ENCODE data around the gene CD24. TPM values are rescaled to one million over a fixed set of nuclear protein-coding genes. Genes with fewer than 3 reads are reported as not detected.

The CD24 gene
- total RNA-seq, 2 donors from 2014 or later: 1,002 to 2,710 TPM

GRCh38 chr6:106966671-106967640, 7.6 kb downstream of the CD24 start:
- Histone ChIP-seq H3K9ac (ENCODE audit: low read depth in 2 of 2, low read length in 2 of 2) (no peak overlapping the region), H3K27me3 (no peaks in the 10 kb centered on the region), H3K36me3 (no peaks in the 10 kb centered on the region), H3K4me1 (no peaks in the 10 kb centered on the region), H3K27ac (no peak overlapping the region), H3K9me3 (no peaks in the 10 kb centered on the region), H3K4me3 (no peak overlapping the region)
- intact Hi-C loops (cut with DNase I): no loop called here
- no peak for DNase-seq
- no peak for TF ChIP-seq CTCF (IDR thresholded peaks at IDR 0.05)

- no peak overlapping the region for H3K4me3 ChIP-seq
- H3K27me3 ChIP-seq: no peaks in the 10 kb centered on the region
- no peak overlapping the region for H3K27ac ChIP-seq
- no peaks in the 10 kb centered on the region for H3K36me3 ChIP-seq
- no peaks in the 10 kb centered on the region for H3K4me1 ChIP-seq
- TF ChIP-seq CTCF (IDR thresholded peaks at IDR 0.05): no peak
- DNase-seq: no peak
- intact Hi-C loops (cut with DNase I): no loop called here
- no peaks in the 10 kb centered on the region for H3K9me3 ChIP-seq
- no peak overlapping the region for H3K9ac ChIP-seq (ENCODE audit: low read depth in 2 of 2, low read length in 2 of 2)
Measured at GRCh38 chr6:106966229-106966628, 8.3 kb downstream of the CD24 start.

GRCh38 chr6:106964954-106965353, 9.6 kb downstream of the CD24 start:
- TF ChIP-seq CTCF (IDR thresholded peaks at IDR 0.05): no peak
- DNase-seq: no peak
- no peak overlapping the region for H3K9ac ChIP-seq (ENCODE audit: low read depth in 2 of 2, low read length in 2 of 2)
- no peak overlapping the region for H3K4me3 ChIP-seq
- H3K27ac ChIP-seq: no peak overlapping the region
- intact Hi-C loops (cut with DNase I): loop anchor here (5.0 kb wide), 1 partner anchor 38 kb away; no protein-coding TSS in a partner anchor
- no peaks in the 10 kb centered on the region for H3K27me3 ChIP-seq
- H3K4me1 ChIP-seq: no peaks in the 10 kb centered on the region
- no peaks in the 10 kb centered on the region for H3K9me3 ChIP-seq
- H3K36me3 ChIP-seq: no peaks in the 10 kb centered on the region

- Histone ChIP-seq H3K4me3 (no peak overlapping the region), H3K27ac (no peak overlapping the region), H3K4me1 (no peaks in the 10 kb centered on the region), H3K36me3 (no peaks in the 10 kb centered on the region), H3K27me3 (no peaks in the 10 kb centered on the region), H3K9ac (ENCODE audit: low read depth in 2 of 2, low read length in 2 of 2) (no peak overlapping the region), H3K9me3 (no peaks in the 10 kb centered on the region)
- TF ChIP-seq CTCF (IDR thresholded peaks at IDR 0.05): no peak
- intact Hi-C loops (cut with DNase I): loop anchor here (5.0 kb wide), 1 partner anchor 37 kb away; no protein-coding TSS in a partner anchor
- no peak for DNase-seq
Measured at GRCh38 chr6:106964099-106964498, 10.4 kb downstream of the CD24 start.

GRCh38 chr6:106963544-106963943, 11.0 kb downstream of the CD24 start:
- no peak overlapping the region for H3K9ac ChIP-seq (ENCODE audit: low read depth in 2 of 2, low read length in 2 of 2)
- no peaks in the 10 kb centered on the region for H3K4me1 ChIP-seq
- DNase-seq: no peak
- H3K9me3 ChIP-seq: no peaks in the 10 kb centered on the region
- H3K27me3 ChIP-seq: no peaks in the 10 kb centered on the region
- no peak for TF ChIP-seq CTCF (IDR thresholded peaks at IDR 0.05)
- intact Hi-C loops (cut with DNase I): loop anchor here (5.0 kb wide), 1 partner anchor 36 kb away; no protein-coding TSS in a partner anchor
- no peak overlapping the region for H3K4me3 ChIP-seq
- no peaks in the 10 kb centered on the region for H3K36me3 ChIP-seq
- H3K27ac ChIP-seq: no peak overlapping the region

Measured in colonic mucosa (tissue), 4 donors.